Ascending aorta (tissue), 2 donors: Measurements from ENCODE around the gene APCDD1L. TPM values are rescaled to one million over a fixed set of nuclear protein-coding genes. Genes with fewer than 3 reads are reported as not detected.
"Not testable (repeated sequence)": the region's sequence is repeated elsewhere in the genome, so short reads cannot be mapped to it uniquely, and the experiment has no call there.

Experiments used
- DNase-seq, 2 donors: peaks; one replicate each; pipeline ENCODE4 v3.0.0-alpha.2; 2019; ENCODE audit warnings: low spot score in 2 of 2
- H3K27ac ChIP-seq, 2 donors: fragments of 200-600 bp; sonication (generic); one replicate each; pipeline ENCODE4 v1.5.1; 2016 to 2017; ENCODE audit warnings: mild to moderate bottlenecking in 1 of 2
- H3K27me3 ChIP-seq: fragments of 200-600 bp; sonication (generic); one replicate; pipeline ENCODE4 v1.5.1; 2017
- H3K36me3 ChIP-seq, 2 donors: fragments of 200-600 bp; sonication (generic); one replicate each; pipeline ENCODE4 v1.5.1; 2016
- H3K4me1 ChIP-seq, 2 donors: fragments of 200-600 bp; sonication (generic); one replicate each; pipeline ENCODE4 v1.5.1; 2016 to 2017; ENCODE audit warnings: mild to moderate bottlenecking in 1 of 2
- H3K4me3 ChIP-seq, 2 donors: fragments of 200-600 bp; sonication (generic); one replicate each; pipeline ENCODE4 v1.5.1; 2016 to 2017; ENCODE audit warnings: mild to moderate bottlenecking in 1 of 2
- H3K9me3 ChIP-seq, 2 donors: fragments of 200-600 bp; sonication (generic); one replicate each; pipeline ENCODE4 v1.5.1; 2016
- CTCF ChIP-seq, 3 experiments: fragments of 200-600 bp in 2 of 3; fragments of 450-650 bp in 1 of 3; sonication (generic) in 2 of 3; IDR thresholded peaks; one replicate each; pipeline ENCODE4 v1.5.1; 2016 to 2019; ENCODE audit warnings: antibody characterized with exemption in 3 of 3, mild to moderate bottlenecking in 1 of 3, moderate library complexity in 1 of 3
- intact Hi-C: fragments of 100-400 bp; cut with DNase I; formaldehyde crosslinking; loops from one replicate; pipeline ENCODE4 v1.15.1; 2023
- total RNA-seq: library from RNA; depleted of rRNA; stranded (reverse); fragments of >200 nt; gene quantifications from one replicate; pipeline ENCODE4 v1.1.0, GENCODE V29; 2016

APCDD1L gene
- total RNA-seq, 1 donor from 2014 or later, result 2.1 TPM

GRCh38 chr20:58418949-58419748, 96.0 kb downstream of the APCDD1L start:
- Histone ChIP-seq H3K36me3 (peaks cover 13 to 20% of the 10 kb centered on the region in 2 donors), H3K9me3 (no peaks in the 10 kb centered on the region), H3K4me1 (no peaks in the 10 kb centered on the region), H3K27ac (no peak overlapping the region), H3K27me3 (no peaks in the 10 kb centered on the region), H3K4me3 (no peak overlapping the region)
- intact Hi-C loops, result no loop called here
- TF ChIP-seq CTCF (IDR thresholded peaks at IDR 0.05), result no peak
- DNase-seq, result no peak

- intact Hi-C loops, result no loop called here
These were observed 97.8 kb downstream of the APCDD1L start for GRCh38 chr20:58417438-58417837.

GRCh38 chr20:58416835-58417234, 98.4 kb downstream of the APCDD1L start:
- peaks cover 13 to 20% of the 10 kb centered on the region in 2 donors for H3K36me3 ChIP-seq
- H3K27ac ChIP-seq, result no peak overlapping the region
- TF ChIP-seq CTCF (IDR thresholded peaks at IDR 0.05), result no peak
- intact Hi-C loops, result no loop called here
- DNase-seq, result no peak
- H3K27me3 ChIP-seq, result no peaks in the 10 kb centered on the region
- H3K4me1 ChIP-seq, result no peaks in the 10 kb centered on the region
- no peak overlapping the region for H3K4me3 ChIP-seq
- H3K9me3 ChIP-seq, result no peaks in the 10 kb centered on the region

More at GRCh38 chr20:58417438-58417837, 97.8 kb downstream of the APCDD1L start:
- H3K27me3 ChIP-seq, result no peaks in the 10 kb centered on the region
- H3K27ac ChIP-seq, result no peak overlapping the region
- no peak for TF ChIP-seq CTCF (IDR thresholded peaks at IDR 0.05)
- peaks cover 13 to 20% of the 10 kb centered on the region in 2 donors for H3K36me3 ChIP-seq
- no peak overlapping the region for H3K4me3 ChIP-seq
- H3K9me3 ChIP-seq, result no peaks in the 10 kb centered on the region
- no peaks in the 10 kb centered on the region for H3K4me1 ChIP-seq
- no peak for DNase-seq

- no peak for DNase-seq
These were observed 99.1 kb downstream of the APCDD1L start for GRCh38 chr20:58416057-58416456.

GRCh38 chr20:58414786-58415185, 100.4 kb downstream of the APCDD1L start:
- H3K27ac ChIP-seq, H3K27me3 ChIP-seq, intact Hi-C loops, H3K9me3 ChIP-seq, DNase-seq, H3K4me1 ChIP-seq, H3K4me3 ChIP-seq, H3K36me3 ChIP-seq: not testable (repeated sequence)

More at GRCh38 chr20:58416057-58416456, 99.1 kb downstream of the APCDD1L start:
- no peak for TF ChIP-seq CTCF (IDR thresholded peaks at IDR 0.05)
- Histone ChIP-seq H3K27ac (no peak overlapping the region), H3K27me3 (no peaks in the 10 kb centered on the region), H3K9me3 (no peaks in the 10 kb centered on the region), H3K36me3 (peaks cover 13 to 20% of the 10 kb centered on the region in 2 donors), H3K4me3 (no peak overlapping the region), H3K4me1 (no peaks in the 10 kb centered on the region)
- intact Hi-C loops, result no loop called here

GRCh38 chr20:58414216-58414615, 101.0 kb downstream of the APCDD1L start:
- H3K36me3 ChIP-seq, H3K9me3 ChIP-seq, intact Hi-C loops, H3K4me1 ChIP-seq, H3K27ac ChIP-seq, DNase-seq, H3K4me3 ChIP-seq, H3K27me3 ChIP-seq: not testable (repeated sequence)

Other genes with a start within 250 kb of the APCDD1L start
- 17.8 TPM for gene RAB22A, start 205.7 kb downstream of the APCDD1L start, total RNA-seq
- gene VAPB, start 126.2 kb downstream of the APCDD1L start, total RNA-seq, result 11.1 TPM
- gene STX16, start 135.9 kb upstream of the APCDD1L start, total RNA-seq, result 24.7 TPM
- 68.3 TPM for gene NPEPL1, start 177.4 kb upstream of the APCDD1L start, total RNA-seq